Bladder microvascular endothelial cell (primary cell): ENCODE data around the gene TPRG1. TPM values are rescaled to one million over a fixed set of nuclear protein-coding genes. Genes with fewer than 3 reads are reported as not detected.

ENCODE experiments used
- total RNA-seq: library from RNA; depleted of rRNA; stranded (reverse); fragments of >200 nt; gene quantifications from 2 replicates; pipeline ENCODE4 v1.2.3, GENCODE V29; 2014

Gene TPRG1, protein sequence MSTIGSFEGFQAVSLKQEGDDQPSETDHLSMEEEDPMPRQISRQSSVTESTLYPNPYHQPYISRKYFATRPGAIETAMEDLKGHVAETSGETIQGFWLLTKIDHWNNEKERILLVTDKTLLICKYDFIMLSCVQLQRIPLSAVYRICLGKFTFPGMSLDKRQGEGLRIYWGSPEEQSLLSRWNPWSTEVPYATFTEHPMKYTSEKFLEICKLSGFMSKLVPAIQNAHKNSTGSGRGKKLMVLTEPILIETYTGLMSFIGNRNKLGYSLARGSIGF
- total RNA-seq: not detected in 2 replicates

DNA sequence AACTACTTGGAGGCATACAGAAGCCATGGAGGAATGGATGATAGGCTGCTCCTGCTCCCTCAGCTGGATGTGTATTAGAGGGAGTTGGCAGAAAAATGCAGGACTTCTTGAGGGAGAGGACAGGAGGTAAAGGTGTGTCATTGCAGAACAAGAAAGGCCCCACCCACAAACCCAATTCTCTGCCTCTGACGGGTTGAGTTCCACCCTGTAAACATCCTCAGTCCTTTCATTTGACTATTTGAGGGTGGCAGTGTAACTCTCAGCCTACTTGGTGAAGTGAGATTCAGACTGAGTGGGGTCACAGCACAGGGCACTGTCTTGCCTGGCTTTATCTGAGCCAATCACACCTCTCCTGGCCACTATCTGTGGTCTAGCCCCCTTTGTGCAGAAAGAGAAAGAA is at the start of gene TPRG1:
Gene TPRG1 (plus strand): TSS at position 265 of the 400 bp plus-strand sequence. CDS start 35,414 bp downstream, outside the sequence.

